DOHH2 (cell line): Measurements from ENCODE around the gene LAIR1.

Source experiments
- H3F3A ChIP-seq: fragments of 200-600 bp; sonication (generic), shearing (Covaris generic); 2 replicates; pipeline ENCODE4 v1.6.0; 2016; ENCODE audit warnings: antibody characterized with exemption, mild to moderate bottlenecking; ENCODE audit not compliant: control insufficient read depth, insufficient read depth
- H3K27ac ChIP-seq: fragments of 200-600 bp; sonication (generic); 2 replicates; pipeline ENCODE4 v1.5.1; 2014; ENCODE audit warnings: low read depth, mild to moderate bottlenecking, low read length, moderate library complexity
- H3K27me3 ChIP-seq: fragments of 200-600 bp; sonication (generic); 2 replicates; pipeline ENCODE4 v1.6.1; 2014; ENCODE audit warnings: mild to moderate bottlenecking, low read length, mixed read lengths; ENCODE audit not compliant: control insufficient read depth
- H3K36me3 ChIP-seq: fragments of 200-600 bp; sonication (generic); 2 replicates; pipeline ENCODE4 v1.6.1; 2014; ENCODE audit warnings: mild to moderate bottlenecking, low read length, moderate library complexity, mixed read lengths; ENCODE audit not compliant: control insufficient read depth
- H3K4me1 ChIP-seq: fragments of 200-600 bp; sonication (generic); 2 replicates; pipeline ENCODE4 v1.6.1; 2014; ENCODE audit warnings: mild to moderate bottlenecking, low read length, mixed read lengths; ENCODE audit not compliant: control insufficient read depth
- H3K4me2 ChIP-seq: fragments of 200-600 bp; sonication (generic); 2 replicates; pipeline ENCODE4 v1.6.0; 2014; ENCODE audit warnings: mild to moderate bottlenecking, low read length, moderate library complexity
- H3K4me3 ChIP-seq: fragments of 200-600 bp; sonication (generic); 2 replicates; pipeline ENCODE4 v1.5.1; 2014; ENCODE audit warnings: mild to moderate bottlenecking, low read length, mixed read lengths
- H3K79me2 ChIP-seq: fragments of 200-600 bp; sonication (generic); 2 replicates; pipeline ENCODE4 v1.6.1; 2014; ENCODE audit warnings: mild to moderate bottlenecking, low read length, mixed read lengths; ENCODE audit not compliant: control insufficient read depth
- H3K9me2 ChIP-seq: fragments of 200-600 bp; sonication (generic); replicated peaks from 2 replicates; pipeline ENCODE4 v1.6.1; 2014; ENCODE audit warnings: mild to moderate bottlenecking, low read length, mixed read lengths; ENCODE audit not compliant: control insufficient read depth
- H3K9me3 ChIP-seq: fragments of 200-600 bp; sonication (generic); 2 replicates; pipeline ENCODE4 v1.6.1; 2014; ENCODE audit warnings: antibody characterized with exemption, low read length, mixed read lengths; ENCODE audit not compliant: control insufficient read depth, insufficient read depth
- H4K20me1 ChIP-seq: fragments of 200-600 bp; sonication (generic); 2 replicates; pipeline ENCODE4 v1.6.0; 2014; ENCODE audit warnings: low read depth, mild to moderate bottlenecking, antibody characterized with exemption, low read length, moderate library complexity; ENCODE audit not compliant: control insufficient read depth, insufficient read depth
- EZH2phosphoT487 ChIP-seq: fragments of 200-600 bp; sonication (generic); IDR thresholded peaks from 2 replicates; pipeline ENCODE4 v1.6.1; 2017; ENCODE audit warnings: borderline replicate concordance, mild to moderate bottlenecking, antibody characterized with exemption, low read length, moderate library complexity, mixed read lengths
- TF ChIP-seq, protein P1 (sequence below): fragments of 200-600 bp; sonication (generic); IDR thresholded peaks from one replicate; pipeline ENCODE4 v1.5.1; 2014; ENCODE audit warnings: antibody characterized with exemption, mild to moderate bottlenecking, low read depth, low read length; ENCODE audit not compliant: poor library complexity, severe bottlenecking

Gene LAIR1

DNA sequence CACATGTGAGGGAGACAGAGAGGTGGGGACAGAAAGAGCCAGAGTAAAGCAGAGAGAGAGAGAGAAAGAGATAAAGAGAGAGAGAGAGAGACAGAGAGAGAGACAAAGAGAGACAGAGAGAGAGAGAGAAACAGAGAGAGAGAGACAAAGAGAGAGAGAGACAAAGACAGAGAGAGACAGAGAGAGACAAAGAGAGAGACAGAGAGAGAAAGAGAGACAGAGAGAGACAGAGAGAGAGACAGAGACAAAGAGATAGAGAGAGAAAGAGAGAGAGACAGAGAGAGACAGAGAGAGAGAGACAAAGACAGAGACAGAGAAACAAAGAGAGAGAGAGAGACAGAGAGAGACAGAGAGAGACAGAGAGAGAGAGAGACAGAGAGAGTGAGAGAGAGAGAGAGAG is 46.3 kb upstream of the LAIR1 start:
- H3F3A ChIP-seq = peaks cover 6% of the 10 kb centered on the region
- H3K4me3 ChIP-seq = no peak overlapping the region
- no peaks in the 10 kb centered on the region for H4K20me1 ChIP-seq
- no peaks in the 10 kb centered on the region for H3K4me1 ChIP-seq
- no peaks in the 10 kb centered on the region for H3K9me2 ChIP-seq
- no peaks in the 10 kb centered on the region for H3K27me3 ChIP-seq
- H3K4me2 ChIP-seq = no peak overlapping the region
- TF ChIP-seq, protein P1, sequence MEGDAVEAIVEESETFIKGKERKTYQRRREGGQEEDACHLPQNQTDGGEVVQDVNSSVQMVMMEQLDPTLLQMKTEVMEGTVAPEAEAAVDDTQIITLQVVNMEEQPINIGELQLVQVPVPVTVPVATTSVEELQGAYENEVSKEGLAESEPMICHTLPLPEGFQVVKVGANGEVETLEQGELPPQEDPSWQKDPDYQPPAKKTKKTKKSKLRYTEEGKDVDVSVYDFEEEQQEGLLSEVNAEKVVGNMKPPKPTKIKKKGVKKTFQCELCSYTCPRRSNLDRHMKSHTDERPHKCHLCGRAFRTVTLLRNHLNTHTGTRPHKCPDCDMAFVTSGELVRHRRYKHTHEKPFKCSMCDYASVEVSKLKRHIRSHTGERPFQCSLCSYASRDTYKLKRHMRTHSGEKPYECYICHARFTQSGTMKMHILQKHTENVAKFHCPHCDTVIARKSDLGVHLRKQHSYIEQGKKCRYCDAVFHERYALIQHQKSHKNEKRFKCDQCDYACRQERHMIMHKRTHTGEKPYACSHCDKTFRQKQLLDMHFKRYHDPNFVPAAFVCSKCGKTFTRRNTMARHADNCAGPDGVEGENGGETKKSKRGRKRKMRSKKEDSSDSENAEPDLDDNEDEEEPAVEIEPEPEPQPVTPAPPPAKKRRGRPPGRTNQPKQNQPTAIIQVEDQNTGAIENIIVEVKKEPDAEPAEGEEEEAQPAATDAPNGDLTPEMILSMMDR = no peak
- no peak for TF ChIP-seq EZH2phosphoT487
- no peaks in the 10 kb centered on the region for H3K36me3 ChIP-seq
- H3K27ac ChIP-seq = no peak overlapping the region
- no peaks in the 10 kb centered on the region for H3K79me2 ChIP-seq
- peaks cover 18% of the 10 kb centered on the region for H3K9me3 ChIP-seq

DNA sequence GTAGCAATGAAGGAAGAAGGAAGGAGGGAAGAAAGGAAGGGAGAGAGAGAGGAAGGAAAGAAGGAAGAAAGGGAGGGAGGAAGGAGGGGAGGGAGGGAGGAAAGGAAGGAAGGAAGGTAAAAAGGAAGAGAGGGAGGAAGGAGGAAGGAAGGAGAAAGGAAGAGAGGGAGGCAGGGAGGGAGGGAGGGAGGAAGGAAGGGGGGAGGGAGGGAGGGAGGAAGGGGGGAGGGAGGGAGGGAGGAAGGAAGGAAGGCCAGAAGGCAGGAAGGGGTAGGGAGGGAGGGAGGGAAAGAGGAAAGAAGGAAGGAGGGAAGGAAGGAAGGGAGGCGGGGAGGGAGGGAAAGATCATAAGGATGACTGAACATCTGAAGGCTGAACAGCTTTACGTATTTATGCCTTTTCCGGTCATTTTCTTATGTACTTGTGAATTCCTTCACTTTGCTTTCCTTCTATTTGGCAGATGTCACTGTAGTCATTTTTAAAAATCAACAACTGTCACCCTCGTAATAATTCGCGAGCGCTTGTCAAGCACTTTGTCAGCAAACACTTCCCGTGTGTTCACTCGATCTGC is 43.8 kb upstream of the LAIR1 start:
- H3K9me2 ChIP-seq = no peaks in the 10 kb centered on the region
- H3K79me2 ChIP-seq = no peaks in the 10 kb centered on the region
- H3K27ac ChIP-seq = no peak overlapping the region
- no peaks in the 10 kb centered on the region for H4K20me1 ChIP-seq
- H3K4me3 ChIP-seq = no peak overlapping the region
- H3K27me3 ChIP-seq = no peaks in the 10 kb centered on the region
- TF ChIP-seq, protein P1 = no peak
- TF ChIP-seq EZH2phosphoT487 = no peak
- H3K36me3 ChIP-seq = no peaks in the 10 kb centered on the region
- peaks cover 6% of the 10 kb centered on the region for H3F3A ChIP-seq
- no peak overlapping the region for H3K4me2 ChIP-seq
- peaks cover 14% of the 10 kb centered on the region for H3K9me3 ChIP-seq
- H3K4me1 ChIP-seq = no peaks in the 10 kb centered on the region

DNA sequence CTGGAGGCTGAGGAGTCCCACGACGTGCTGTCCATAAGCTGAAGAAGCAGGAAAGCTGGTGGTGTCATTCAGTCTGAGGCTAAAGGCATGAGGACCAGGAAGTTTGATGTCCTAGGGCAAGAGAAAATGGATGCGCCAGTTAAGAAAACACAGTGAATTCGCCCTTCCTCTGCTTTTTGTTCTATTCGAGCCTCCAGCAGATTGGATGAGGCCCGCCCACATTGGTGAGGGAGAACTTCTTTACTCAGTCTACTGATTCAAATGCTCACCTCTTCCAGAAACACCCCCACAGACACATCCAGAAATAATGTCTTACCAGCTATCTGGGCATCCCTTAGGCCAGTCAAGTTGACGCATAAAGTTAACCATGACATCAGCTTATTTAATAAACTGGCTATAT is 43.0 kb upstream of the LAIR1 start:
- H3K79me2 ChIP-seq = no peaks in the 10 kb centered on the region
- H3K4me1 ChIP-seq = no peaks in the 10 kb centered on the region
- H3K4me3 ChIP-seq = no peak overlapping the region
- no peaks in the 10 kb centered on the region for H3K36me3 ChIP-seq
- no peak overlapping the region for H3K4me2 ChIP-seq
- H3K27me3 ChIP-seq = no peaks in the 10 kb centered on the region
- peaks cover 6% of the 10 kb centered on the region for H3F3A ChIP-seq
- no peak overlapping the region for H3K27ac ChIP-seq
- peaks cover 14% of the 10 kb centered on the region for H3K9me3 ChIP-seq
- H4K20me1 ChIP-seq = no peaks in the 10 kb centered on the region
- no peak for TF ChIP-seq EZH2phosphoT487
- TF ChIP-seq, protein P1 = no peak
- H3K9me2 ChIP-seq = no peaks in the 10 kb centered on the region
